GM12865 (cell line): ENCODE results near the gene WDR45.
A peak's percentile ranks its signal among the peaks of the same experiment; 100 is the strongest.

Experiments
- DNase-seq: peaks from one replicate; pipeline ENCODE4 v3.0.0; 2010; ENCODE audit warnings: low read depth
- H3K4me3 ChIP-seq: 2 replicates; pipeline ENCODE4 v1.5.1; 2011; ENCODE audit warnings: mild to moderate bottlenecking, low read depth, low read length, control low read depth
- CTCF ChIP-seq: IDR thresholded peaks from 2 replicates; pipeline ENCODE4 v1.5.1; 2011; ENCODE audit warnings: low read length, control low read depth, low read depth, inconsistent platforms; ENCODE audit not compliant: insufficient read depth; ENCODE audit errors: missing control alignments

Gene WDR45

GRCh38 chrX:49116076-49116475 lies 36.4 kb upstream of the WDR45 start:
- no peak for DNase-seq
- no peak for TF ChIP-seq CTCF
- no peak overlapping the region for H3K4me3 ChIP-seq

- DNase-seq, result no peak
- H3K4me3 ChIP-seq, result no peak overlapping the region
- TF ChIP-seq CTCF, result no peak
Observed at GRCh38 chrX:49111791-49112190, 32.1 kb upstream of the WDR45 start.

- no peak for DNase-seq
- H3K4me3 ChIP-seq, result no peak overlapping the region
- TF ChIP-seq CTCF, result no peak
Observed at GRCh38 chrX:49110417-49110816, 30.7 kb upstream of the WDR45 start.

- TF ChIP-seq CTCF, result no peak
- H3K4me3 ChIP-seq, result no peak overlapping the region
- DNase-seq, result no peak
Observed at GRCh38 chrX:49108641-49109040, 29.0 kb upstream of the WDR45 start.

- DNase-seq, result peak; percentile 16
- H3K4me3 ChIP-seq, result no peak overlapping the region
- peak; percentile 20 for TF ChIP-seq CTCF
Observed at GRCh38 chrX:49106930-49107329, 27.2 kb upstream of the WDR45 start.

GRCh38 chrX:49106296-49106695 lies 26.6 kb upstream of the WDR45 start:
- no peak for DNase-seq
- no peak for TF ChIP-seq CTCF
- H3K4me3 ChIP-seq, result no peak overlapping the region

- no peak for TF ChIP-seq CTCF
- H3K4me3 ChIP-seq, result no peak overlapping the region
- no peak for DNase-seq
Observed at GRCh38 chrX:49103637-49104036, 23.9 kb upstream of the WDR45 start.
